A549 treated with CpdA at 1 μM for 4 hours (cell line): ENCODE measurements around the gene ACTL9. TPM values are rescaled to one million over a fixed set of nuclear protein-coding genes. Genes with fewer than 3 reads are reported as not detected.

Source experiments
- total RNA-seq: library from RNA; stranded (reverse); fragments of 200-300 nt; extraction: Qiagen RNA extraction; gene quantifications from 5 replicates; pipeline ENCODE4 v1.2.3, GENCODE V29; 2022; ENCODE audit warnings: low read depth

ACTL9 gene
- not detected in 5 replicates for total RNA-seq

GRCh38 chr19:8698433-8699063 is at the start of gene ACTL9:
Gene ACTL9, minus strand, starts transcription at chr19:8698795. Its CDS starts 94 bp downstream, at chr19:8698701.

GRCh38 chr19:8721334-8721733 is 22.7 kb upstream of the ACTL9 start, which contains the start of gene OR2Z1:
Gene OR2Z1, plus strand, starts transcription at chr19:8721634. Its CDS starts 9,395 bp downstream, at chr19:8731029.

Other genes starting within 250 kb of the ACTL9 start
- gene PRAM1, start 196.2 kb downstream of the ACTL9 start, total RNA-seq: 0.08 to 0.29 TPM (median 0.11 TPM) in 4 of 5 replicates, not detected in the other
- gene ZNF414, start 184.6 kb downstream of the ACTL9 start, total RNA-seq: 16.0 to 18.5 TPM (median 17.7 TPM) in 5 replicates
- 0.17 to 0.35 TPM (median 0.24 TPM) in 5 replicates for gene MYO1F, start 121.4 kb downstream of the ACTL9 start, total RNA-seq
- gene ADAMTS10, start 88.1 kb downstream of the ACTL9 start, total RNA-seq: 12.8 to 20.7 TPM (median 14.9 TPM) in 5 replicates
- gene NFILZ, start 68.2 kb downstream of the ACTL9 start, total RNA-seq: not detected in 5 replicates
- gene OR2Z1, start 22.8 kb upstream of the ACTL9 start, total RNA-seq: not detected in 5 replicates
- gene ZNF558, start 133.5 kb upstream of the ACTL9 start, total RNA-seq: 5.9 to 8.2 TPM (median 7.9 TPM) in 5 replicates
- not detected in 5 replicates for gene MBD3L1, start 133.6 kb upstream of the ACTL9 start, total RNA-seq